RWPE2 (cell line): Measurements from ENCODE around the gene CCDC12.

Source experiments
- ATAC-seq: fragments of 200-7000 bp; cut with Tn5 transposase; 3 replicates; pipeline ENCODE4 v1.9.1; 2021; ENCODE audit warnings: low read depth
- DNase-seq: peaks from one replicate; pipeline ENCODE4 v3.0.0-alpha.2; 2020; ENCODE audit warnings: low spot score
- H3K27ac ChIP-seq: fragments of 450-650 bp; 2 replicates; pipeline ENCODE4 v1.5.1; 2017; ENCODE audit warnings: mild to moderate bottlenecking; ENCODE audit not compliant: poor library complexity, severe bottlenecking
- H3K27me3 ChIP-seq: fragments of 250-450 bp; sonication (Bioruptor Pico); 2 replicates; pipeline ENCODE4 v1.5.1; 2021; ENCODE audit warnings: mild to moderate bottlenecking, moderate library complexity; ENCODE audit not compliant: insufficient read depth, poor library complexity, severe bottlenecking
- H3K36me3 ChIP-seq: fragments of 250-450 bp; sonication (Bioruptor Pico); 2 replicates; pipeline ENCODE4 v1.5.1; 2020; ENCODE audit warnings: low read depth, mild to moderate bottlenecking, moderate library complexity
- H3K4me1 ChIP-seq: fragments of 250-450 bp; sonication (Bioruptor Pico); 2 replicates; pipeline ENCODE4 v1.5.1; 2021; ENCODE audit warnings: mild to moderate bottlenecking, moderate library complexity; ENCODE audit not compliant: insufficient read depth, poor library complexity, severe bottlenecking
- H3K4me3 ChIP-seq: fragments of 250-450 bp; sonication (Bioruptor Pico); 2 replicates; pipeline ENCODE4 v1.5.1; 2021; ENCODE audit warnings: mild to moderate bottlenecking, moderate library complexity; ENCODE audit not compliant: severe bottlenecking
- H3K9me3 ChIP-seq: fragments of 250-450 bp; sonication (Bioruptor Pico); 2 replicates; pipeline ENCODE4 v1.5.1; 2021; ENCODE audit warnings: mild to moderate bottlenecking, moderate library complexity; ENCODE audit not compliant: severe bottlenecking
- TF ChIP-seq, protein P1 (sequence below): fragments of 450-650 bp; IDR thresholded peaks from one replicate; pipeline ENCODE4 v1.5.1; 2017; ENCODE audit warnings: mild to moderate bottlenecking, moderate library complexity; ENCODE audit not compliant: poor library complexity, severe bottlenecking

The CCDC12 gene

DNA sequence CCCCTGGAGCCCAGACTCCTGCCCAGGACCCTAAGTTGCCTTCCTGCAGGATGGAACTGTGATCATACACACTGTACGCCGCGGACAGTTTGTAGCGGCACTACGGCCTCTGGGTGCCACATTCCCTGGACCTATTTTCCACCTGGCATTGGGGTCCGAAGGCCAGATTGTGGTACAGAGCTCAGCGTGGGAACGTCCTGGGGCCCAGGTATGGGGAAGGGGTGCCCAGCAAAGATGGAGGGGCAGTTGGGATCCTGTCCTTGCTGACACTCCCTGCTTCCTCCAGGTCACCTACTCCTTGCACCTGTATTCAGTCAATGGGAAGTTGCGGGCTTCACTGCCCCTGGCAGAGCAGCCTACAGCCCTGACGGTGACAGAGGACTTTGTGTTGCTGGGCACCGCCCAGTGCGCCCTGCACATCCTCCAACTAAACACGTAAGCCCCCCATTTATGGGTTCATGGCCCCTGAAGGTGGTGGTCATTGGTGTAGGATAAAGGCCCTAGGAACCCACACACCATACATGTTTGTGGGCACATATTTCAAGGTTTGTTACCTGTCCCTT is 31.8 kb upstream of the CCDC12 start:
- no peak for ATAC-seq
- TF ChIP-seq, protein P1, sequence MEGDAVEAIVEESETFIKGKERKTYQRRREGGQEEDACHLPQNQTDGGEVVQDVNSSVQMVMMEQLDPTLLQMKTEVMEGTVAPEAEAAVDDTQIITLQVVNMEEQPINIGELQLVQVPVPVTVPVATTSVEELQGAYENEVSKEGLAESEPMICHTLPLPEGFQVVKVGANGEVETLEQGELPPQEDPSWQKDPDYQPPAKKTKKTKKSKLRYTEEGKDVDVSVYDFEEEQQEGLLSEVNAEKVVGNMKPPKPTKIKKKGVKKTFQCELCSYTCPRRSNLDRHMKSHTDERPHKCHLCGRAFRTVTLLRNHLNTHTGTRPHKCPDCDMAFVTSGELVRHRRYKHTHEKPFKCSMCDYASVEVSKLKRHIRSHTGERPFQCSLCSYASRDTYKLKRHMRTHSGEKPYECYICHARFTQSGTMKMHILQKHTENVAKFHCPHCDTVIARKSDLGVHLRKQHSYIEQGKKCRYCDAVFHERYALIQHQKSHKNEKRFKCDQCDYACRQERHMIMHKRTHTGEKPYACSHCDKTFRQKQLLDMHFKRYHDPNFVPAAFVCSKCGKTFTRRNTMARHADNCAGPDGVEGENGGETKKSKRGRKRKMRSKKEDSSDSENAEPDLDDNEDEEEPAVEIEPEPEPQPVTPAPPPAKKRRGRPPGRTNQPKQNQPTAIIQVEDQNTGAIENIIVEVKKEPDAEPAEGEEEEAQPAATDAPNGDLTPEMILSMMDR = no peak
- no peak overlapping the region for H3K27ac ChIP-seq
- H3K4me3 ChIP-seq = no peak overlapping the region
- DNase-seq = no peak
- no peaks in the 10 kb centered on the region for H3K9me3 ChIP-seq
- no peaks in the 10 kb centered on the region for H3K27me3 ChIP-seq
- H3K36me3 ChIP-seq = peaks cover 47% of the 10 kb centered on the region
- no peaks in the 10 kb centered on the region for H3K4me1 ChIP-seq

GRCh38 chr3:47007482-47008233 is 31.1 kb upstream of the CCDC12 start:
- TF ChIP-seq, protein P1 = no peak
- Histone ChIP-seq H3K27ac (no peak overlapping the region), H3K27me3 (no peaks in the 10 kb centered on the region), H3K4me1 (no peaks in the 10 kb centered on the region), H3K36me3 (peaks cover 51% of the 10 kb centered on the region), H3K9me3 (no peaks in the 10 kb centered on the region), H3K4me3 (no peak overlapping the region)
- ATAC-seq (no peak), DNase-seq (peak; percentile 59)

- TF ChIP-seq, protein P1 = no peak
- H3K4me1 ChIP-seq = no peaks in the 10 kb centered on the region
- peaks cover 57% of the 10 kb centered on the region for H3K36me3 ChIP-seq
- DNase-seq (peak; percentile 45), ATAC-seq (no peak)
- no peak overlapping the region for H3K4me3 ChIP-seq
- H3K27ac ChIP-seq = no peak overlapping the region
- no peaks in the 10 kb centered on the region for H3K9me3 ChIP-seq
- H3K27me3 ChIP-seq = no peaks in the 10 kb centered on the region
Measured at GRCh38 chr3:47007001-47007400, 30.5 kb upstream of the CCDC12 start.

DNA sequence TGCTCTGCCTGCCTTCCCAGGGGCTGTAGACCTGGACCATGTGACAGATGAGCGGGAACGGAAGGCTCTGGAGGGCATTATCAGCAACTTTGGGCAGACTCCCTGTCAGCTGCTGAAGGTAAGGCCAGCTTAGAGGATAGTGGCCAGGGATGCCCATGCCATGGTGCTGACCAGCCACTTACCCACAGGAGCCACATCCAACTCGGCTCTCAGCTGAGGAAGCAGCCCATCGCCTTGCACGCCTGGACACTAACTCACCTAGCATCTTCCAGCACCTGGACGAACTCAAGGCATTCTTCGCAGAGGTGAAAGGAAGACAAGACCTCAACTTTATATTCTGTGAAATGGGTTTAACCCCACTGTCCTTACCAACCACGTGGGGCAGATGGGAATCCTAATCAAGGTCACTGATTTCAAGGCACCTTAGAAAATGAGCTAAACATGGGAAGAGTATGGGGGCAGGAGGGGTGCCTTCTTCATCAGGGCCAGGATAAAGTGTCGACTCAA is 29.7 kb upstream of the CCDC12 start:
- peaks cover 65% of the 10 kb centered on the region for H3K36me3 ChIP-seq

More for the DNA sequence above, 29.7 kb upstream of the CCDC12 start:
- TF ChIP-seq, protein P1 = no peak
- DNase-seq (peak; percentile 37), ATAC-seq (no peak)
- Histone ChIP-seq H3K27me3 (no peaks in the 10 kb centered on the region), H3K4me3 (no peak overlapping the region), H3K27ac (no peak overlapping the region), H3K9me3 (no peaks in the 10 kb centered on the region), H3K4me1 (no peaks in the 10 kb centered on the region)
